A549 (cell line): Measurements from ENCODE around the gene XKR7. TPM values are rescaled to one million over a fixed set of nuclear protein-coding genes. Genes with fewer than 3 reads are reported as not detected.

Experiments
- ATAC-seq, 2 experiments: fragments of 200-7000 bp in 1 of 2; fragments of >200 bp in 1 of 2; cut with Nextera tagmentation in 1 of 2; cut with Tn5 transposase in 1 of 2; 3 replicates each; pipeline versions ENCODE4 v1.8.0 to v1.9.1; 2018 to 2020; ENCODE audit warnings: mild to moderate bottlenecking in 1 of 2, moderate library complexity in 1 of 2
- CTCF ChIA-PET: fragments of 300-600 bp; sonication (Branson Sonifier 250); formaldehyde crosslinking; extraction: SDS; loops from one replicate; lab custom pipeline; 2021; ENCODE audit warnings: antibody characterized with exemption, inconsistent platforms; lab: Yijun Ruan, JAX
- POLR2A ChIA-PET: fragments of 350-600 bp; formaldehyde crosslinking; extraction: SDS; loops from one replicate; lab custom pipeline; 2021; ENCODE audit warnings: antibody characterized with exemption, inconsistent platforms; lab: Yijun Ruan, JAX
- DNase-seq, 2 experiments: peaks; one replicate each; pipeline versions ENCODE4 v3.0.0 to v3.0.0-alpha.2; 2011 to 2016; ENCODE audit warnings: low read depth in 1 of 2, low spot score in 1 of 2
- FAIRE-seq: peaks from 2 replicates; lab custom pipeline; 2011; peaks lifted over from hg19 to GRCh38; lab: Jason Lieb, UNC
- H3K27ac ChIP-seq, 2 experiments: fragments of >200 bp; sonication (Bioruptor Twin); formaldehyde crosslinking; 3 replicates each; pipeline ENCODE4 v1.5.1; 2016 to 2017
- H3K4me1 ChIP-seq: fragments of >200 bp; sonication (Bioruptor Twin); formaldehyde crosslinking; 3 replicates; pipeline ENCODE4 v1.6.1; 2016
- H3K4me2 ChIP-seq: fragments of >200 bp; sonication (Bioruptor Twin); formaldehyde crosslinking; 3 replicates; pipeline ENCODE4 v1.6.1; 2016
- H3K4me3 ChIP-seq: fragments of >200 bp; sonication (Bioruptor Twin); formaldehyde crosslinking; 3 replicates; pipeline ENCODE4 v1.5.1; 2016
- H3K9me3 ChIP-seq: fragments of >200 bp; sonication (Bioruptor Twin); formaldehyde crosslinking; 3 replicates; pipeline ENCODE4 v1.6.1; 2016
- CBX8 ChIP-seq: fragments of 200-600 bp; sonication (generic); IDR thresholded peaks from 2 replicates; pipeline ENCODE4 v1.6.1; 2016
- CEBPB ChIP-seq, 2 experiments: fragments of >200 bp in 1 of 2; sonication (Bioruptor Twin) in 1 of 2; formaldehyde crosslinking in 1 of 2; IDR thresholded peaks; 2 replicates each; pipeline ENCODE4 v1.6.1; 2012 to 2016
- EHF ChIP-seq: fragments of 250-450 bp; sonication (Bioruptor Pico); IDR thresholded peaks from 2 replicates; pipeline ENCODE4 v1.5.0; 2020; ENCODE audit warnings: mild to moderate bottlenecking
- EP300 ChIP-seq, 2 experiments: fragments of >200 bp; sonication (Bioruptor Twin); formaldehyde crosslinking; IDR thresholded peaks; 2 replicates in 1 of 2; 3 replicates in 1 of 2; pipeline ENCODE4 v1.6.1; 2016 to 2017
- ESRRA ChIP-seq: fragments of 150-350 bp; IDR thresholded peaks from 2 replicates; pipeline ENCODE4 v1.6.1; 2014; ENCODE audit warnings: mild to moderate bottlenecking, low read length, borderline replicate concordance
- FOXS1 ChIP-seq: fragments of 250-450 bp; sonication (Bioruptor Pico); IDR thresholded peaks from 2 replicates; pipeline ENCODE4 v1.5.0; 2020; ENCODE audit warnings: mild to moderate bottlenecking, moderate library complexity
- HEYL ChIP-seq: fragments of 250-450 bp; sonication (Bioruptor Pico); IDR thresholded peaks from 2 replicates; pipeline ENCODE4 v1.8.0; 2021; ENCODE audit warnings: mild to moderate bottlenecking, moderate library complexity
- JUN ChIP-seq, 2 experiments: fragments of >200 bp; sonication (Bioruptor Twin); formaldehyde crosslinking; IDR thresholded peaks; 2 replicates in 1 of 2; 3 replicates in 1 of 2; pipeline ENCODE4 v1.6.1; 2016 to 2017
- JUNB ChIP-seq: fragments of >200 bp; sonication (Bioruptor Twin); formaldehyde crosslinking; IDR thresholded peaks from 2 replicates; pipeline ENCODE4 v1.6.1; 2016
- KDM5A ChIP-seq: fragments of 200-600 bp; sonication (generic); IDR thresholded peaks from 2 replicates; pipeline ENCODE4 v1.6.1; 2016; ENCODE audit warnings: antibody characterized with exemption, mild to moderate bottlenecking
- MYC ChIP-seq: IDR thresholded peaks from 2 replicates; pipeline ENCODE4 v1.6.1; 2012; ENCODE audit warnings: mild to moderate bottlenecking, inconsistent platforms, low read length, improper control_type of control experiment, borderline replicate concordance
- PBX3 ChIP-seq: IDR thresholded peaks from 2 replicates; pipeline ENCODE4 v1.6.1; 2012
- ZC3H11A ChIP-seq: fragments of 450-650 bp; IDR thresholded peaks from 2 replicates; pipeline ENCODE4 v1.6.1; 2014; ENCODE audit warnings: antibody characterized with exemption, mild to moderate bottlenecking
- WGBS: methylation state at CpG from one replicate; pipeline ENCODE4 v1.1.6; 2017; ENCODE audit errors: missing lambda C conversion rate; 5-methylcytosine and 5-hydroxymethylcytosine counted together
- polyA plus RNA-seq, 4 experiments: library from polyadenylated mRNA; depleted of rRNA in 3 of 4; stranded (reverse); fragments of >200 nt; fragmentation: RNase III in 1 of 4; extraction: RNeasy Plus Mini Kit Qiagen cat#74134 plus additional on column Dnase treatment in 1 of 4; gene quantifications; 2 replicates in 3 of 4; 3 replicates in 1 of 4; pipeline ENCODE4 v1.2.3, GENCODE V29; 2011 to 2017
- TF ChIP-seq, protein P1 (sequence below): fragments of 200-600 bp; sonication (generic); IDR thresholded peaks from 2 replicates; pipeline ENCODE4 v1.6.1; 2016; ENCODE audit warnings: antibody characterized with exemption, mild to moderate bottlenecking, moderate library complexity

XKR7 gene
- polyA plus RNA-seq, 2 of the 4 experiments (the other 2 are of a cell fraction): 0.01 TPM; not detected in 1

GRCh38 chr20:32051720-32052089 lies 83.8 kb downstream of the XKR7 start:
- Histone ChIP-seq H3K4me1 (no peaks in the 10 kb centered on the region; the same call in 2 of the 3 replicates), H3K4me3 (peak overlapping the region; percentile 42; the same call in 1 of the 3 replicates), H3K9me3 (no peaks in the 10 kb centered on the region), H3K27ac (no peak overlapping the region), H3K4me2 (peak overlapping the region; percentile 86)
- ChIA-PET POLR2A (no interaction called here), CTCF (interaction anchor here (2.9 kb wide), 1 partner anchor 21 kb away, joined by 17 read pairs; no protein-coding TSS in a partner anchor)
- 58% methylated on average over 14 of the region's 14 CpGs for WGBS
- ATAC-seq: peak in 1 of 2 experiments; percentile 16; a peak in 1 of 6 replicates
- no peak for FAIRE-seq
- DNase-seq: no peak
- TF ChIP-seq, protein P1, sequence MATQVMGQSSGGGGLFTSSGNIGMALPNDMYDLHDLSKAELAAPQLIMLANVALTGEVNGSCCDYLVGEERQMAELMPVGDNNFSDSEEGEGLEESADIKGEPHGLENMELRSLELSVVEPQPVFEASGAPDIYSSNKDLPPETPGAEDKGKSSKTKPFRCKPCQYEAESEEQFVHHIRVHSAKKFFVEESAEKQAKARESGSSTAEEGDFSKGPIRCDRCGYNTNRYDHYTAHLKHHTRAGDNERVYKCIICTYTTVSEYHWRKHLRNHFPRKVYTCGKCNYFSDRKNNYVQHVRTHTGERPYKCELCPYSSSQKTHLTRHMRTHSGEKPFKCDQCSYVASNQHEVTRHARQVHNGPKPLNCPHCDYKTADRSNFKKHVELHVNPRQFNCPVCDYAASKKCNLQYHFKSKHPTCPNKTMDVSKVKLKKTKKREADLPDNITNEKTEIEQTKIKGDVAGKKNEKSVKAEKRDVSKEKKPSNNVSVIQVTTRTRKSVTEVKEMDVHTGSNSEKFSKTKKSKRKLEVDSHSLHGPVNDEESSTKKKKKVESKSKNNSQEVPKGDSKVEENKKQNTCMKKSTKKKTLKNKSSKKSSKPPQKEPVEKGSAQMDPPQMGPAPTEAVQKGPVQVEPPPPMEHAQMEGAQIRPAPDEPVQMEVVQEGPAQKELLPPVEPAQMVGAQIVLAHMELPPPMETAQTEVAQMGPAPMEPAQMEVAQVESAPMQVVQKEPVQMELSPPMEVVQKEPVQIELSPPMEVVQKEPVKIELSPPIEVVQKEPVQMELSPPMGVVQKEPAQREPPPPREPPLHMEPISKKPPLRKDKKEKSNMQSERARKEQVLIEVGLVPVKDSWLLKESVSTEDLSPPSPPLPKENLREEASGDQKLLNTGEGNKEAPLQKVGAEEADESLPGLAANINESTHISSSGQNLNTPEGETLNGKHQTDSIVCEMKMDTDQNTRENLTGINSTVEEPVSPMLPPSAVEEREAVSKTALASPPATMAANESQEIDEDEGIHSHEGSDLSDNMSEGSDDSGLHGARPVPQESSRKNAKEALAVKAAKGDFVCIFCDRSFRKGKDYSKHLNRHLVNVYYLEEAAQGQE: no peak
- TF ChIP-seq PBX3 (no peak), ESRRA (no peak), MYC (no peak), CBX8 (no peak), FOXS1 (CRISPR knock-in tag) (no peak), ZC3H11A (no peak), KDM5A (no peak), JUNB (no peak), CEBPB (IDR thresholded peaks at IDR 0.05) (no peak), HEYL (CRISPR knock-in tag) (no peak), EP300 (IDR thresholded peaks at IDR 0.05) (no peak)

DNA sequence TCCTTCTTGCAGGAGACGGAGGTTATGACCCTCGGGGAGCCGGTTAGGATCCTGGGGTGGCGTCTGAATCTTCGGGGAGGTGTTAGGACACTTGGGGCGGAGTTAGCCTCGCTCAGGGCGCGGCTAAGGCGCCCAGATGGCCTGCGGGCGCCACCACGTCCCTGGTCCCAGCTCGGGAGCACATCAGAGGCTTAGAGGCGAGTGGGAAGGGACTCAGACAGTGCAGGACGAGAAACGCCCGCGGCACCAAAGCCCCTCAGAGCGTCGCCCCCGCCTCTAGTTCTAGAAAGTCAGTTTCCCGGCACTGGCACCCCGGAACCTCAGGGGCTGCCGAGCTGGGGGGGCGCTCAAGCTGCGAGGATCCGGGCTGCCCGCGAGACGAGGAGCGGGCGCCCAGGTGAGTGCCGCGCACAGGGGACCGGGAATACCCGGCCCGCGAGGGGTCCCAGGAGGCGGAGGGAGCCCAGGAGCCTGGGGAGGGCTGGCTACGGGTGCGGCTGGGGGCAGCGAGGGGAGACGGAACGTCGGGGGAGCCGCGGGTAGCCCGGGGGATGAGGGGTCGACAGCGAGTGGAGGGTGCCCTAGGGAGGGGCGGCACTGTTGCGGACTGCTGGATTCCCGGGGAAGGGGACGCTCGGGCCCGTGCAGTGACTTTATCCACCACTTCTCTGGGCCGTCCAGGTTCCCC lies 84.3 kb downstream of the XKR7 start, which contains the start of gene HCK:
HCK (plus strand) TSS at position 153 of the 688 bp plus-strand sequence.
- WGBS: 11% methylated on average over 25 of the region's 58 CpGs
- Histone ChIP-seq H3K4me1 (no peaks in the 10 kb centered on the region; the same call in 2 of the 3 replicates), H3K27ac (peak within 1 kb of the TSS in 1 of 2 experiments; percentile 73; a peak in 3 of 6 replicates), H3K4me2 (peak within 1 kb of the TSS; percentile 86), H3K9me3 (no peaks in the 10 kb centered on the region), H3K4me3 (peak within 1 kb of the TSS; percentile 42)
- ChIA-PET POLR2A (interaction anchor here (0.6 kb wide), 1 partner anchor 65 kb away, joined by 7 read pairs; no protein-coding TSS in a partner anchor), CTCF (interaction anchor here (1.4 to 2.9 kb wide), 3 partner anchors 21 to 229 kb away, joined by 3 to 17 read pairs (median 4); no protein-coding TSS in a partner anchor)
- no peak for FAIRE-seq
- DNase-seq: peak in 1 of 2 experiments; percentile 31
- ATAC-seq: peak; percentile 71 to 84; a peak in 4 of 6 replicates
- TF ChIP-seq JUN (IDR thresholded peaks at IDR 0.05): no peak
- TF ChIP-seq EHF: no peak
- TF ChIP-seq, protein P1: no peak
